ENCODE data around the gene ATP9B. TPM values are rescaled to one million over a fixed set of nuclear protein-coding genes. Genes with fewer than 3 reads are reported as not detected.

ATP9B gene
- total and polyA plus RNA-seq, 8 donors: 29.2 to 41.5 (median 38.3) TPM

- no peaks in the 10 kb centered on the region for H3K36me3 ChIP-seq
- intact Hi-C loops (cut with DNase I): no loop called here
- DNase-seq (no peak), ATAC-seq (peak; percentile 73)
- H3K27me3 ChIP-seq: no peaks in the 10 kb centered on the region
- no peaks in the 10 kb centered on the region for H3K9me3 ChIP-seq
- no peak for TF ChIP-seq CTCF (IDR thresholded peaks at IDR 0.05)
- no peak overlapping the region for H3K27ac ChIP-seq
- no peaks in the 10 kb centered on the region for H3K4me1 ChIP-seq
- no peak overlapping the region for H3K4me3 ChIP-seq
Measured at GRCh38 chr18:79062806-79063205, 6.4 kb upstream of the ATP9B start.

- TF ChIP-seq CTCF (IDR thresholded peaks at IDR 0.05): no peak
- DNase-seq (no peak), ATAC-seq (no peak)
- no peak overlapping the region for H3K4me3 ChIP-seq
- intact Hi-C loops (cut with DNase I): no loop called here
- no peaks in the 10 kb centered on the region for H3K4me1 ChIP-seq
- H3K36me3 ChIP-seq: no peaks in the 10 kb centered on the region
- H3K27me3 ChIP-seq: no peaks in the 10 kb centered on the region
- H3K9me3 ChIP-seq: no peaks in the 10 kb centered on the region
- no peak overlapping the region for H3K27ac ChIP-seq
Measured at GRCh38 chr18:79064228-79064627, 5.0 kb upstream of the ATP9B start.

- H3K4me1 ChIP-seq: peaks cover 6 to 10% of the 10 kb centered on the region in 2 donors
- ATAC-seq: no peak
- H3K27me3 ChIP-seq: no peaks in the 10 kb centered on the region
- no peak overlapping the region for H3K4me3 ChIP-seq
- H3K9me3 ChIP-seq: no peaks in the 10 kb centered on the region
- H3K27ac ChIP-seq: no peak overlapping the region
- no peak for DNase-seq
- intact Hi-C loops (cut with DNase I): no loop called here
- TF ChIP-seq CTCF (IDR thresholded peaks at IDR 0.05): no peak
- no peaks in the 10 kb centered on the region for H3K36me3 ChIP-seq
Measured at GRCh38 chr18:79065802-79066201, 3.4 kb upstream of the ATP9B start.

- Histone ChIP-seq H3K36me3 (no peaks in the 10 kb centered on the region), H3K4me1 (peaks cover 10 to 19% of the 10 kb centered on the region in 2 donors), H3K4me3 (no peak overlapping the region), H3K27ac (no peak overlapping the region), H3K27me3 (no peaks in the 10 kb centered on the region), H3K9me3 (no peaks in the 10 kb centered on the region)
- no peak for TF ChIP-seq CTCF (IDR thresholded peaks at IDR 0.05)
- intact Hi-C loops (cut with DNase I): no loop called here
- DNase-seq (no peak), ATAC-seq (no peak)
Measured at GRCh38 chr18:79067611-79068010, 1.6 kb upstream of the ATP9B start.

GRCh38 chr18:79068341-79068936, 755 bp upstream of the ATP9B start:
- Histone ChIP-seq H3K4me3 (peak overlapping the region; percentile 41 to 96), H3K27ac (peak overlapping the region; percentile 84 to 94), H3K4me1 (peaks cover 10 to 19% of the 10 kb centered on the region in 2 donors), H3K27me3 (no peaks in the 10 kb centered on the region), H3K9me3 (no peaks in the 10 kb centered on the region), H3K36me3 (no peaks in the 10 kb centered on the region)
- DNase-seq (no peak), ATAC-seq (no peak)
- intact Hi-C loops (cut with DNase I): no loop called here
- no peak for TF ChIP-seq CTCF (IDR thresholded peaks at IDR 0.05)
